Measurements from ENCODE around the gene RERE.
A peak's percentile ranks its signal among the peaks of the same experiment; 100 is the strongest.
"Not testable (repeated sequence)": the region's sequence is repeated elsewhere in the genome, so short reads cannot be mapped to it uniquely, and the experiment has no call there.

Gene RERE

DNA sequence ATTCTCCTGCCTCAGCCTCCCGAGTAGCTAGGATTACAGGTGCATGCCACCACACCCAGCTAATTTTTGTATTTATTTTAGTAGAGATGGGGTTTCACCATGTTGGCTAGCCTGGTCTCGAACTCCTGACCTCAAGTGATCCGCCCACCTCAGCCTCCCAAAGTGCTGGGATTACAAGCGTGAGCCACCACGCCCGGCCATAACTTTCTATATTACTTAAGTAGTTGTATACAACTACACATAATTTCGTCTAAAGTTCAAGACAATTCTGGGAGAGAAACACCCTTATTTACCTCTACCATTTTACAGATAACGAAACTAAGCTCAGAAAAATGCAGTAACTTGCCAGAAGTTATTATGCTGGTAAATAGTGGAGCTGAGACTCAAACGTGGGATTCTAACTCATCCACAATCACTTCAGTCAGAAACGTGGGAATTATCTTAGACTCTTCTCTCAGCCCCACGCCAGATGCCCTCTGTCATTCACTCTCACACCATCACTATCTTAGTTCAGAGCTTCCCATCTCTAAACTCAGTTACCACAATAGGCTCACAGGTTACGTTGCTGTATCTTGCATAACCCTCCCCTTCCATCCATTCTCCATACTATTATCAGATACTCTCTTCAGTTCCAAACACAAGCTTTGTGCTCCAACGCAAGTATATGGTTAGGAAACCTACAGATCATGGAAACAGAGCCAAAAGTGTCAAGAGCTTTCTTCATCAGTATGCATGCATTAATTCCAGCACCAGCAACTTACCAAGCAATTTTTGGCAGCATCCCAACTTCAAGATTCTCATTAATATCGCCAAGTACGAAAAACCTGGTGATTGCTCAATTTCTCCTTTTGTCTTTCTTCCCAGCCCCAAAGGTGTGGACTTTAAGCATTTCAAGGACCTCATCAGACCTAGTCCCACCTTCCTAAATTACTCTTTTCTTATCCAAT, 69.3 kb downstream of the RERE start:
- no peak for DNase-seq

DNA sequence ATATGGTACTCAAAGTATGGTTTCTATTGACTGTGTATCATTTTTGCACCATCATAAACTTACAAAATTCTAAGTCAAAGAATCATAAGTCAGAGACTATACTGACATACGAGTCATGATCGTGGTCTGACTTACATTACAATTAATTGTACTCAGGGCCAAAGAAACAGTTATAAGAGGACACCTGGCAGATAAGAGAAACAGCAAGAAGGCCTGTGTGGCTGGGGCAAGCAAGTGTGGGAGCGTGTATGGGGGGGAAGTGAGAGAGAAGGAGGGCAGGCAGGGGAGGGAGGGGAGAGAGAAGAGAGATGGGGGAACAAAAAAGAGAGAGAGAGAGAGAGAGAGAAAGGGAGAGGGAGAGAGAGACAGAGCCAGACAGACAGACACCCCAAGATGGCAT, 70.9 kb downstream of the RERE start:
- no peak for DNase-seq

DNA sequence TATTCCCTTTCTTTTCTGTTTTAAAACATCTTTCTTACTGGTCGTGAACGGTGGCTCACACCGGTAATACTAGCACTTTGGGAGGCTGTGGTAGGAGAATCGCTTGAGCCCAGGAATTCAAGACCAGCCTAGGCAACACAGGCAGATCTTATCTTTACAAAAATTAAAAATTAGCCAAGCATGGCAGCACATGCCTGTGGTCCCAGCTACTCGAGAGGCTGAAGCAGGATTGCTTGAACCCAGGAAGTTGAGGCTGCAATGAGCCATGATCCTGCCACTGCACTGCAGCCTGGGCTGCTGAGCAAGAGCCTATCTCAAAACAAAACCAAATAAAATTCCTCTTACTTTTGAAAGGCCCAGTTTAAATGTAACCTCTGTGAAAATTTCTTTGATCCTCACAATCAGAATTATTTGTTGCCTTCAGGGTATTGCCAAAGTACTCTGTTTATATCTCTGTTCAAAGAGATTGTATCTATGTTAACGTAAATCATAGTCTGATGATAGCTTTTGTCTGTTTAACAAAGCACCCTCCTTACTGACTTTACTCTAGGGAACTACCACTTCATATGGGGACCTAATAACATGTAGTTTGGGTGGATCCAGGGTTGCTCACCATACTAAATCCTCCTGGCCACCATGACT, 71.6 kb downstream of the RERE start:
- DNase-seq = no peak

DNA sequence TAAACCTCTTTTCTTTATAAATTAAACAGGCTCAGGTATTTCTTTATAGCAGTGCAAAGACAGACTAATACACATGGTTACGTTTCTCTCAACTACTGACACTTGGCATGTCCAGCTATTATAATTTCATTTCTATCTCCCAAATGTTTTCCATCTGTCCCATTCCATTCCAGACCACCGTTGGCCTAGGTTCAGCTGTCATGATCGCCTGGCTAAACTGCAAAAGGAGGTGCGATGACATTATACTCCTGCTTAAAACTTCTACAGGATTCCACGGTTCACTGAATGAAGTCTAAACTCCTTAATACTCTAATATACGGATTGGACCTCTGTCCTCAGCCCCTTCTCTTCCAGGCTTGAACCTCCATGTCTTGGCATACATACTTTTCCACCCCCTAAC, 72.1 kb downstream of the RERE start:
- DNase-seq = no peak

DNA sequence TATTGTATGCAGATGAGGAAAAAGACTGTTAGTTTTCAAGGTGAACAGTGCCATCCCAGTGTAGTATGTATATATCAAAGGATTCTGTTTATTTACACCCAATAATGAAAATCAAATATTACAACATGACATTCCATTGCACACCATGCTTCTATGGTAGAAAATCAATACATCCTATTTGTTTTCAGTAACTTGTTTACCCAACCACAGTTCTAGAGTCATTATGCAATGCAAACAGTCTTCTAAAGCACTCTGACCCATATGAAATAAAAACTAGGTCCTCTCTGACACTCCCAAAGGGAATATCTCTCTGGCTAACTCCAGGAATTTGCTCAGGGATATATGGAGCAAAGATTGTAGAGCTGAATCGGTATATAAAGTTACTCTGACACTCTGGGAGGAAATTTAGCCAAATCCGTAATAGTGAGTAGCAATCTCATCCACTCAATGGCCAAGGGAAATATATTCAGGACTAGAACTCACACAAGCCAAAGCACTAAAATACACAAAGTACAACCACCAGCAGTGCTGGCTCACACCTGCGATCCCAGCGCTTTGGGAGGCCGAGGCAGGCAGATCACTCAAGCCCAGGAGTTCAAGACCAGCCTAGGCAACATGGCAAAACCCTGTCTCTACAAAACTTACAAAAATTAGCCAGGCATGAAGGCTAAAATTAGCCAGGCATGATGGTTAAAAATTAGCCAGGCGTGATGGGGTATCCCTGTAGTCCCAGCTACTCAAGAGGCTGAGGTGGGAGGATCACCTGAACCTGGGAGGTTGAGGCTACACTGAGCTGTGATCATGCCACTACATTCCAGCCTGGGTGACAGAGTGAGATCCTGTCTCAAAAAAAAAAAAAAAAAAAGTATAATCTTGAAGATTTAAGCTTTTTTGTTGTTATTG, 75.2 kb downstream of the RERE start:
- no peak for DNase-seq

DNA sequence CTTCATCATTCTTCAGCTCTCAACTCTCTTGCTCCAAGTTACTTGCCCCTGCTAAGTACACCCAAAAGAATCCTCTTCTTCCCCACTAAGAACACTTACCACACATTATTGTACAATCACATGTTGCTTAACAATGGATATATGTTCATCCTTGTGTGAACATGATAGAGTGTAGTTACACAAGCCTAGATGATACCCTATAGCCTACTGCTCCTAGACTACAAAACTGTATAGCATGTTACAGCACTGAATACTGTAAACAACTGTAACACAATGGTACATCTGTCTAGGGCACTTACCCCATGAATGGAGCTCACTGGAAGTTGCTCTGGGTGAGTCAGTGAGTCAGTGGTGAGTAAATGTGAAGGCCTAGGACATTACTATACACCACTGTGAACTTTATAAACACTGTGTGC, 77.4 kb downstream of the RERE start:
- DNase-seq = no peak

DNA sequence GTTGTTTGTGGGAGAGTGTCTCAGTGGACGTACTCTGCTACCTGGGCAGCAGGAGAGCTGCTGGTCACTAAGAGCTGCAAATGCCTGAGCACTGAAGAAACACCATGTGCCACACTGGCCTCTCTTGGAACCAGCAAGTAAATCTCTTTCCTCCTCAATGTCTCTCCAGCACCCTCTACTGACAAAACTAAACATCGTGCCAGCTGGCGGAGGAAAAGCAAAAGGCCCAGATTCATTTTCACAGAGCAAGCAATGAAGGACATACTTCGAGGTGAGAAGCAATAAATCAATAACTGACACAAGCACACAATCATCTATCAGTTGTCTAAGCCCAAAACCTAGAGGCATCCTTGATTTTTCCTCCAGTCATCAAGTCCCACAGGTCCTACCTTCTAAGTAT, 78.1 kb downstream of the RERE start:
- DNase-seq = no peak

DNA sequence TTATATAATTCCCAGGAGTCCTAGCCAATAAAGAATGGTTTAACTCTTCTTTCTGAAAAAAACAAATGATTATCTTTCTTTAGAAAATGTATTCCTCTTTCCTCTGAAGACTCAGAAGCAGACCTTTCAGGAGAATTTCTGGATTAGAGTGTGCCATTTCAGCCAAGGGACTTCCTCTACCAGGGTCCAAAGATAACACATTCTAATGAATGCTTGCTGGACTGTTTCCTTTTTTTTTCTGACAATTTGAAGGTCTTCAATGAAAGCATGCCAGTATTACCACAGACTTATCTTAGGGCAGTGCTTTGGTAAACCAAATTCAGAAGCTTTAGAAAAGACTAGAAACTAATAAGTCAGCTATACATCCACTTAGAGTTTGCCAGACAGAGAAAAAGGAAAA, 80.5 kb downstream of the RERE start:
- no peak for DNase-seq

DNA sequence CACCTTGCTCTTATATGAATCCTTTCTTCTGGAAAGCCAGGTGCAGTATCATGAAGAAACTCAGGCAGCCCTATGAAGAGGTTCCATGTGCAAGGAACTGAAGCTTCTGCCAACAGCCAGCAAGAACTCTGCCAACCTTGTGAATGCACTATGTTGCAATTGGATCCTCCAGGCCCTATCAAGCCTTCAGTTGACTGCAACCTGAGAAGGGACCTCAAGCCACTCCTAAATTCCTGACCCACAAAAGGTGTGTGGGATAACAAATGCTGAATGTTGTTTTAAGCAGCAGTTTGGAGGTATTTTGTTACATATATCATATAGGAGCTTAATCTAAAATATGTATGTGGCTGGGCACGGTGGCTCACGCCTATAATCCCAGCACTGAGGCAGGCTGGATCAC, 84.0 kb downstream of the RERE start:
- peak; percentile 90 for DNase-seq

DNA sequence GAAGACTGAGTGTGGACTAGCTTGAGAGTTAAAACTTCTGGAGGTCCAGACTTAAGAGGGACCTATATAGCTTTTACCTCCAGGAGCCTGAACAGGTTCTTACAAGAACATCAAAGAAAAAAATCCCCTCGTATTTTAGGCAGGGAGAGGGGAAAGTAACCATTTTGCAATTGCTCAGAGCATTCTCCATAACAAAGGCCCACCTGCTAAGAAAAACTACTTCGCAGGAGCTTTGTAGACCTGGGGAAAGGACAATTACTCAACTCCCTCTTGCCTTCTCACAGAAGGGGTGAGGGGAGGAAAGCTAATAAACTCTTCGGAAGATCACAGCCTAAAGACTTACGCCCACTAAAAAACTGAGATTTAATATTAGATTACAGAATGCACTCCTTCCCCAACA, 86.3 kb downstream of the RERE start:
- no peak for DNase-seq

DNA sequence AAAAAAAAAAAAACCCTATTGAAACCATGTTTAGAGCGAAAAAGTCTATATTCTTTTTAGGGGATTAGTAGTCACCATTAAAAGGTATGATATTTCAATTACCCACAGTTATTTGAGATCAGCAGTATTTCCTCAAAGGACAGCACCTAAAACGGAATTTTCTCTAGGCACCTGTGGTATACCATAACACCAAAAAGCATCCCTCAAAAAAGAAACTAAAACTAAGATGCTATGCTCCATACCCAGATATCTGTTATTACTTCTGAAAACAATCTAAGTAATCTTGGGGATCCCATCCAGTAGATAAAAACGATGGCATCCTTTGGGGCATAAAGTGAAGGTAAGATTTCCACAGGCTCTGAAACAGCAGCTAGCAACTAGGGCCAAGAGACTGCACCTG, 89.0 kb downstream of the RERE start:
- no peak for DNase-seq

DNA sequence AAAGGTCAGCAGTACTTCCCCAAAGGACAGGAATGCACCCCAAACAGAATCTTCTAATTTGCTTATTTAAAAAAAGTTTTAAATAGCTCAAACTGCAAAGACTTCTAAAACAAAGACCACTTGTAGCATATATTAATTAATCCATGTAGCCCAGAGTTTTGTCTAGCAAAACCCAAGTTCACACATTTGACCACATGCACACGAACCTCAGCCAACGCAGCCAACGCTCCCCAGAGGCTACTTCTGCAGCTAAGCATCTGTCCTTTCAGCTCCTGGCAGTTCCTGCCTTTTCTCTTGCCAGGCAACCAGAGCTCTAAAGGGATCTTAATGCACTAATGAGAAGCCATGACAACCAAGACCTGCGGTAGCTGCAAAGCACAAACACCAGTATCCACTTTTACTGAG, 89.6 kb downstream of the RERE start:
- DNase-seq = no peak

DNA sequence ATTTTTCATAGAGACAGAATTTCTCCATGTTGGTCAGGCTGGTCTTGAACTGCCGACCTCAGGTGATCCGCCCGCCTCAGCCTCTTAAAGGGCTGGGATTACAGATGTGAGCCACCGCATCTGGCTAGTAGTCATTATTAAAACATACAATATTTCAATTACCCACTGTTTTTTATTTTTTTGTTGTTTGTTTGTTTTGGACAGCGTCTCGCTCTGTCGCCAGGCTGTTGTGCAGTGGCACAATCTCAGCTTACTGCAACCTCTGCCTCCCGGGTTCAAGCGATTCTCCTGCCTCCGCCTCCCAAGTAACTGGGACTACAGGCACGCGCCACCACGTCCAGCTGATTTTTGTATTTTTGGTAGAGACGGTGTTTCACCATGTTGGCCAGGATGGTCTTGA, 90.1 kb downstream of the RERE start:
- DNase-seq = not testable (repeated sequence)

DNA sequence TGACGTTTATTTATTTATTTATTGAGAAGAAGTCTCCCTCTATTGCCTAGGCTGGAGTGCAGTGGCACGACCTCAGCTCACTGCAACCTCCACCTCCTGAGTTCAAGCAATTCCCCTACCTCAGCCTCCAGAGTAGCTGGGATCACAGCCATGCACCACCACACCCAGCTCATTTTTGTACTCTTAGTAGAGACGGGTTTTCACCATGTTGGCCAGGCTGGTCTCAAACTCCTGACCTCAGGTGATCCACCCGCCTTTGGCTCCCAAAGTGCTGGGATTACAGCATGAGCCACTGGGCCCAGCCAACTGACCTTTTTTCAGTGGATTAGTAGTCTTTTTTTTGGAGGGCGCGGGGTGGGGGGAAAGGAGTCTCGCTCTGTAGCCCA, 90.6 kb downstream of the RERE start:
- DNase-seq = not testable (repeated sequence)

DNA sequence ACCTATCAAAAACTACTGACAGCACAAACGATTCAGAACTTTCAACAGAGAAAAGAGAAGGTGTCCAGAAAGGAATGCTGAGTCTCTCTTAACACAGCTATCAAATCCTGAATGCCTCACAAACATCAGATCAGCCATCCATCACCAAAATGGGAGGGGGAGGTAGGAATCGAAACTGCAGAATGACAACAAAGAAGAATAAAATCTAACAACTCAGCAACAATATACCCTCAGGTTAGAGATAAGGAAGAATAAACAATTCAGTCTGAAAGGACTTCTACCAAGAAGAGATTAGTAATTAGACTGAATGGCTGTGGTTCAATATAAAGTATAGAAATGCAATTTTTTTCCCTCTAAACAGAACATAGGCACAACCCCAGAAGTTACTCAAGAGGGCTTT, 94.4 kb downstream of the RERE start:
- DNase-seq = no peak

DNA sequence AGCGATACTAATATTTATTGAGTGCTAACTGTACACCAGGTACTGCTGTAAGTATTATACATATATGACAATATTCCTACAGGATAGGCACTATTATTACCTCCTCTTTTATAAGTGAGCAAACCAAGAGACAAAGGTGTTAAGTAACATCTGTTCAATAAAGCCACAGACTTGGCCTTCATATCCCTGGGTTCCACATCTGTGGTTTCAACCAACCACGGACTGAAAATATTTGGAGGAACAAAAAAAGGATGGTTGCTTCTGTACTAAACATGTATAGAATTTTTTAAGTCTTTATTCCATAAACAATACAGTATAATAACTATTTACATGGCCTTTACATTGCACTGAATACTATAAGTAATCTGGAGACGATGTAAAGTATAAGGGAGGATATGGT, 95.1 kb downstream of the RERE start:
- no peak for DNase-seq

DNA sequence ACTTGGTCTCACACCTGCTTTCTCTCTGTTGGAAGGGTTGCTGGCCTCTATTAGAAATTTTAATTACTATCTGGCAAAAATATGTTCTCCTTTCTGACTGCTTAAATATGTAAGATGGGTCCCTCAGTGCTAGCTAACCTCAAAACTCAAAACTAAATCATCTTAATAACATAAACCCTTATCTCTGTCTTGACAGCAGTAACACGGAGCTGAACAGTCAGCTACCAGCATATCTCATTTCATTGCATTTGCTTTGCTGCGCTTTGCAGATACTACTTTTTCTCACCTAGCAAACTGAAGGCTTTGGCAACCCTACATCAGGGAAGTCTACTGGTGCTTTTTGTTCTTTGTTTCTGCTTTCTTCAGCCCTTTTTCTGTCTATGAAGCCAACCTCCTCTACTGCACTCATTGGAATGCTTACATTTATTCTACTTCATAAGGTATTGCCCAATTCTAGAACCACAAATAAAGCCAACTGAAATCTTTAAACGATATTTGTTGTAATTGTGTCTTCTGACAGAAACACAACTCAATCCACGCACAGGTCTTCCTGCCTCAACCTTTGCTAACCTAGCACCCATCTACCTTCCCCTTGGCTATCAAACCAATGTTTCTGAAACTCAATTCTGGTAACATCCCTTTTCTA, 95.6 kb downstream of the RERE start:
- no peak for DNase-seq

DNA sequence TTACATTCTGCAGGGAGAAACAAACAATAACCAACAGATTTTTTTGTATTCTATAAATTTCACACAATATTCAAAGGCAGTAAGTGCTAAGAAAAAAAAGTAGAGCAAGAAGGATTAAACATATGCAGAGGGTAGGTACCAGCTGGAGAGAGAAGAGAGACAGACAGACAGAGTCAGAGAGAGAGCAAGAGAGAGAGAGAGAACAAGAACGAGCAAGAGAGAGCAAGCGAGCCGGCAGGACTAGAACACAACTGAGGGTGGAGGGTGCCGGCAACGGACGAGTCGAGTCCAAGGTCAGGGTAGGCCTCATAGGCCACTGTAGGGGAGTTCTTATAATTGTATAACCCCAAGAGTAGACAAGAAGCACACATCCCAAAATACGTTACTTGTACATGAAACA, 97.1 kb downstream of the RERE start:
- no peak for DNase-seq

DNA sequence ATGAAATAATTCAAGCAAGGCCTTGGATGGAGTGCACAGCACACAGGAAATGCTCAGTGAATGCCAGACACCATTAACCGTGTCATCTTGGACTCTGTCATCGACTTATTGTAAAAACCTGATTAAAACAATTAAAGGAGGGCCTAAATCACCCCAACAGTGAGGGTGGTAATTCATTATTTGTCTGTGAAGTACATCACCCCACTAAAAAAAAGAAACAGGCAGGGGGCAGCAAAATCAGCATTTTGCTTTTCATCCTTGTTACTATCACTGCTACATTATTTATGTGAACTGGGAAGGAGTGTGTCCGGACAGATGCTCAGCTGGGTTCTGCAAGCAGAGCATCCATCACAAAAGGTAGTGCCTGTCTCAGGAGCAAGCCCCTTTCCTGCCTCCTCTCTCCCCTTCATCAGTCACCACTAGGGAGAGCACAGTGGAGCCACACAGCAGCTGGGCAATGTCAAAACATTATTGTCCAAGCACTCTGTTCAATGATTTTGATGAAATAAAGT, 98.5 kb downstream of the RERE start:
- no peak for DNase-seq

DNA sequence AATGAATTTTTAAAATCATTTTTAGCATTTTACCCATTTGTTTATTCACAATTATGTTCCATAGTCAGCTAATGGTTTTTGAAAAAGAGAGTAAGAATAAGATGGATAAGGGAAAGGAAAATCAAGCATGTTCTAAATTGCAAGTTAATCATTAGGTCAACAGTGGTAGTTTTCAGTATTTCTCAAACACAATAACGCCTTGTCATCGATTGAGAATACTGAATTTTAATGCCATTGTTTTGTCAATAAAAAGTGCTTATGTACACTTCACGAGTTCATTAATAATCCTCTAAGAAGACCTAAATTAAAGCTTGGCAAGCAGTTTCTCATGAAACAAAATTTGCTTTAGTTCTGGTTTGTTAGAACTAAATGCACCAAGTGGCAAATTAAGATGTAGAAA, 100.3 kb downstream of the RERE start:
- no peak for DNase-seq

DNA sequence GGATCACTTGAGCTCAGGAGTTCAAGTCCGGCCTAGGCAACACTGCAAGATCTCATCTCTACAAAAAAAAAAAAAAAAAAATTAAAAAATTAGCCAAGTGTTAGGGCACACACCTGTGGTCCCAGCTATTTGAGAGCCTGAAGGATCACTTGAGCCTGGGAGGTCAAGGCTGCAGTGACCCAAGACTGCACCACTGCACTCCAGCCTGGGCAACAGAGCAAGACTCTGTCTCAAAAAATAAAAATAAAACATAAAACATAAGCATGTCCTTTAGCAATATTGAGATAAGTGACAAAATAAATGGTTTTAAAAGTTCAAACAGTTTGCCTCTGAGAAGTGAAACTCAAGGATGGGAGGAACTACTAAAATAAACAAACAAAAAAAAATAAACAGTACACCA, 101.2 kb downstream of the RERE start:
- DNase-seq = no peak

DNA sequence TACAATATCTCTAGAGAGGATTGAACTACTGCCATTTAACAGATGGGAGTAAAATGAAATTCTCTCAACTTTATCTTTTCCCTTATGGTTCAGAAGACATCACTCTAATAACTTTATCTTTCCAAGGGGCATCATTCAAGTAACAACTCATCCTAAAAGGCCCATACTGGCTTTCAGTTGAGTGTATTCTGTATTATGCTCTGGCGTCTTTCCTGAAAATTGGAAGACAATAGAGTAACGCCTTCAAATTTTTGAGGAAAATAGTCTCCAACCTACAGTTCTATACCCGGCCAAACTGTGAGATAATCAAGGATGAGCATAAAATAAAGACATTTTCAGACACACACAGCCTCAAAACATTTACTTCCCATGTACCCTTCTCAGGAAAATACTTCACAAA, 103.3 kb downstream of the RERE start:
- no peak for DNase-seq

Data from NCI-H510A (cell line).